Mammary epithelial cell (primary cell): ENCODE results near the gene C10orf105.

Experiments
- EZH2 ChIP-seq: IDR thresholded peaks from 2 replicates; pipeline ENCODE4 v1.6.1; 2012; ENCODE audit warnings: low read length, inconsistent platforms, borderline replicate concordance
- TF ChIP-seq, protein P1 (sequence below), 2 donors: IDR thresholded peaks in 1 of 2; conservative IDR thresholded peaks in 1 of 2; 2 replicates each; pipeline ENCODE4 v1.5.1; 2011 to 2012; ENCODE audit warnings: inconsistent platforms in 2 of 2, low read length in 2 of 2, mild to moderate bottlenecking in 2 of 2, control low read depth in 1 of 2, low read depth in 1 of 2; ENCODE audit not compliant: insufficient read depth in 1 of 2; ENCODE audit errors: extremely low read depth in 1 of 2

GRCh38 chr10:71720288-71720687 lies 710 bp upstream of the C10orf105 start:
- TF ChIP-seq, protein P1, sequence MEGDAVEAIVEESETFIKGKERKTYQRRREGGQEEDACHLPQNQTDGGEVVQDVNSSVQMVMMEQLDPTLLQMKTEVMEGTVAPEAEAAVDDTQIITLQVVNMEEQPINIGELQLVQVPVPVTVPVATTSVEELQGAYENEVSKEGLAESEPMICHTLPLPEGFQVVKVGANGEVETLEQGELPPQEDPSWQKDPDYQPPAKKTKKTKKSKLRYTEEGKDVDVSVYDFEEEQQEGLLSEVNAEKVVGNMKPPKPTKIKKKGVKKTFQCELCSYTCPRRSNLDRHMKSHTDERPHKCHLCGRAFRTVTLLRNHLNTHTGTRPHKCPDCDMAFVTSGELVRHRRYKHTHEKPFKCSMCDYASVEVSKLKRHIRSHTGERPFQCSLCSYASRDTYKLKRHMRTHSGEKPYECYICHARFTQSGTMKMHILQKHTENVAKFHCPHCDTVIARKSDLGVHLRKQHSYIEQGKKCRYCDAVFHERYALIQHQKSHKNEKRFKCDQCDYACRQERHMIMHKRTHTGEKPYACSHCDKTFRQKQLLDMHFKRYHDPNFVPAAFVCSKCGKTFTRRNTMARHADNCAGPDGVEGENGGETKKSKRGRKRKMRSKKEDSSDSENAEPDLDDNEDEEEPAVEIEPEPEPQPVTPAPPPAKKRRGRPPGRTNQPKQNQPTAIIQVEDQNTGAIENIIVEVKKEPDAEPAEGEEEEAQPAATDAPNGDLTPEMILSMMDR (conservative IDR thresholded peaks at IDR 0.05 in 1 of 2, IDR thresholded peaks at IDR 0.05 in 1 of 2; ENCODE audit: extremely low read depth in 1 of 2, insufficient read depth in 1 of 2, low read depth in 1 of 2, low read length in 2 of 2), result no peak
- no peak for TF ChIP-seq EZH2
